OCI-LY1 (cell line): ENCODE data around the gene CSF1.

Experiments
- CTCF ChIP-seq: fragments of 200-600 bp; sonication (generic), shearing (Covaris generic); IDR thresholded peaks from 2 replicates; pipeline ENCODE4 v1.5.1; 2017; ENCODE audit warnings: mild to moderate bottlenecking, antibody characterized with exemption, low read length, moderate library complexity, mixed read lengths
- EZH2 ChIP-seq: fragments of 200-600 bp; sonication (generic), shearing (Covaris generic); IDR thresholded peaks from 2 replicates; pipeline ENCODE4 v1.8.0; 2017; ENCODE audit warnings: borderline replicate concordance, mixed run types, mild to moderate bottlenecking, antibody characterized with exemption, low read length, moderate library complexity, mixed read lengths

- TF ChIP-seq CTCF: no peak
- TF ChIP-seq EZH2: no peak
Observed at GRCh38 chr1:109979489-109980091, 68.9 kb downstream of the CSF1 start.
